GM21786 (cell line): Measurements from ENCODE around the gene GTF2B.
"Not testable (repeated sequence)": the region's sequence is repeated elsewhere in the genome, so short reads cannot be mapped to it uniquely, and the experiment has no call there.

Experiments used
- ATAC-seq: cut with Tn5 transposase; IDR thresholded peaks from one replicate; pipeline ENCODE4 v1.9.1; 2021; ENCODE audit not compliant: unreplicated experiment

GTF2B gene

GRCh38 chr1:88891318-88891950, at the start of gene GTF2B:
Gene GTF2B, minus strand, starts transcription at chr1:88891567. Its CDS starts 68 bp downstream, at chr1:88891499.
- ATAC-seq, result peak; percentile 94

- not testable (repeated sequence) for ATAC-seq
Measured at GRCh38 chr1:88938528-88938927, 47.2 kb upstream of the GTF2B start.

- no peak for ATAC-seq
Measured at GRCh38 chr1:88936760-88937342, 45.5 kb upstream of the GTF2B start.

- no peak for ATAC-seq
Measured at GRCh38 chr1:88936223-88936523, 44.8 kb upstream of the GTF2B start.

GRCh38 chr1:88935522-88936222, 44.3 kb upstream of the GTF2B start:
- ATAC-seq, result no peak

GRCh38 chr1:88930176-88930575, 38.8 kb upstream of the GTF2B start:
- ATAC-seq, result not testable (repeated sequence)

GRCh38 chr1:88923224-88923623, 31.9 kb upstream of the GTF2B start:
- no peak for ATAC-seq

- no peak for ATAC-seq
Measured at GRCh38 chr1:88922214-88922613, 30.8 kb upstream of the GTF2B start.

GRCh38 chr1:88920845-88921244, 29.5 kb upstream of the GTF2B start:
- ATAC-seq, result no peak

GRCh38 chr1:88917321-88918025, 26.1 kb upstream of the GTF2B start:
- ATAC-seq, result no peak

GRCh38 chr1:88916883-88917282, 25.5 kb upstream of the GTF2B start:
- no peak for ATAC-seq

- not testable (repeated sequence) for ATAC-seq
Measured at GRCh38 chr1:88911800-88912199, 20.4 kb upstream of the GTF2B start.

GRCh38 chr1:88911161-88911560, 19.8 kb upstream of the GTF2B start:
- no peak for ATAC-seq

GRCh38 chr1:88910401-88910800, 19.0 kb upstream of the GTF2B start:
- no peak for ATAC-seq

GRCh38 chr1:88900883-88901282, 9.5 kb upstream of the GTF2B start:
- no peak for ATAC-seq

GRCh38 chr1:88897070-88897730, 5.8 kb upstream of the GTF2B start:
- no peak for ATAC-seq

- no peak for ATAC-seq
Measured at GRCh38 chr1:88892357-88892877, 1.1 kb upstream of the GTF2B start.

GRCh38 chr1:88891951-88892340, 579 bp upstream of the GTF2B start:
- ATAC-seq, result no peak

GRCh38 chr1:88890791-88891317, 513 bp downstream of the GTF2B start:
- no peak for ATAC-seq

GRCh38 chr1:88890131-88890530, 1.2 kb downstream of the GTF2B start:
- ATAC-seq, result no peak

- ATAC-seq, result no peak
Measured at GRCh38 chr1:88888750-88889149, 2.6 kb downstream of the GTF2B start.
